T-helper 2 cell treated with Interferon-gamma antibody and Interleukin-4, amounts not matched to agents 5 μg/mL and 100 μg/mL, for 36 hours (primary cell): ENCODE results near the gene OGA.

Experiments used
- DNase-seq: peaks from one replicate; pipeline ENCODE4 v3.0.0; 2021; ENCODE audit warnings: low spot score
- H3K27ac Mint-ChIP-seq: one replicate; pipeline ENCODE4 v1.8.0; 2021; ENCODE audit warnings: mild to moderate bottlenecking, mixed read lengths
- H3K27me3 Mint-ChIP-seq: one replicate; pipeline ENCODE4 v1.8.0; 2021; ENCODE audit warnings: low read depth, mixed read lengths
- H3K36me3 Mint-ChIP-seq: one replicate; pipeline ENCODE4 v1.8.0; 2021; ENCODE audit warnings: low read depth, mixed read lengths
- H3K4me1 Mint-ChIP-seq: one replicate; pipeline ENCODE4 v1.8.0; 2021; ENCODE audit warnings: low read depth, mixed read lengths
- H3K4me3 Mint-ChIP-seq: one replicate; pipeline ENCODE4 v1.8.0; 2022; ENCODE audit warnings: mild to moderate bottlenecking, moderate library complexity, mixed read lengths
- H3K9me3 Mint-ChIP-seq: one replicate; pipeline ENCODE4 v1.8.0; 2021; ENCODE audit warnings: mixed read lengths

Gene OGA

GRCh38 chr10:101818119-101818871 lies at the start of gene OGA:
Gene OGA (minus strand): TSS chr10:101818444. CDS start chr10:101818022, 422 bp downstream.
- H3K27ac Mint-ChIP-seq: peak within 1 kb of the TSS; percentile 100
- peak within 1 kb of the TSS; percentile 99 for H3K4me3 Mint-ChIP-seq
- no peaks in the 10 kb centered on the region for H3K9me3 Mint-ChIP-seq
- peaks cover 36% of the 10 kb centered on the region for H3K4me1 Mint-ChIP-seq
- H3K36me3 Mint-ChIP-seq: peaks cover 28% of the 10 kb centered on the region
- peak; percentile 97 for DNase-seq
- no peaks in the 10 kb centered on the region for H3K27me3 Mint-ChIP-seq

- DNase-seq: no peak
- Mint-ChIP-seq H3K4me1 (peaks cover 3% of the 10 kb centered on the region), H3K9me3 (no peaks in the 10 kb centered on the region), H3K4me3 (no peak overlapping the region), H3K36me3 (peaks cover 10% of the 10 kb centered on the region), H3K27me3 (no peaks in the 10 kb centered on the region), H3K27ac (no peak overlapping the region)
Measured at GRCh38 chr10:101867931-101868330, 49.7 kb upstream of the OGA start.

- DNase-seq: no peak
- no peaks in the 10 kb centered on the region for H3K27me3 Mint-ChIP-seq
- H3K9me3 Mint-ChIP-seq: peaks cover 14% of the 10 kb centered on the region
- H3K27ac Mint-ChIP-seq: no peak overlapping the region
- H3K4me1 Mint-ChIP-seq: peaks cover 21% of the 10 kb centered on the region
- H3K36me3 Mint-ChIP-seq: peaks cover 23% of the 10 kb centered on the region
- no peak overlapping the region for H3K4me3 Mint-ChIP-seq
Measured at GRCh38 chr10:101859530-101859929, 41.3 kb upstream of the OGA start.

GRCh38 chr10:101858723-101859500 lies 40.7 kb upstream of the OGA start:
- Mint-ChIP-seq H3K36me3 (peaks cover 21% of the 10 kb centered on the region), H3K9me3 (peaks cover 14% of the 10 kb centered on the region), H3K27me3 (no peaks in the 10 kb centered on the region), H3K27ac (peak overlapping the region; percentile 72), H3K4me1 (peaks cover 20% of the 10 kb centered on the region), H3K4me3 (peak overlapping the region; percentile 25)
- DNase-seq: no peak

GRCh38 chr10:101857802-101858476 lies 39.7 kb upstream of the OGA start:
- DNase-seq: no peak
- H3K4me3 Mint-ChIP-seq: no peak overlapping the region
- peaks cover 21% of the 10 kb centered on the region for H3K36me3 Mint-ChIP-seq
- no peak overlapping the region for H3K27ac Mint-ChIP-seq
- H3K9me3 Mint-ChIP-seq: peaks cover 14% of the 10 kb centered on the region
- peaks cover 18% of the 10 kb centered on the region for H3K4me1 Mint-ChIP-seq
- no peaks in the 10 kb centered on the region for H3K27me3 Mint-ChIP-seq

GRCh38 chr10:101856626-101857025 lies 38.4 kb upstream of the OGA start:
- Mint-ChIP-seq H3K9me3 (peaks cover 14% of the 10 kb centered on the region), H3K4me1 (peaks cover 18% of the 10 kb centered on the region)
- DNase-seq: no peak

GRCh38 chr10:101851411-101852116 lies 33.3 kb upstream of the OGA start:
- Mint-ChIP-seq H3K4me1 (no peaks in the 10 kb centered on the region), H3K36me3 (no peaks in the 10 kb centered on the region), H3K4me3 (no peak overlapping the region), H3K27ac (no peak overlapping the region), H3K9me3 (no peaks in the 10 kb centered on the region), H3K27me3 (no peaks in the 10 kb centered on the region)
- no peak for DNase-seq

More at GRCh38 chr10:101856626-101857025, 38.4 kb upstream of the OGA start:
- no peak overlapping the region for H3K27ac Mint-ChIP-seq
- H3K27me3 Mint-ChIP-seq: no peaks in the 10 kb centered on the region
- peaks cover 16% of the 10 kb centered on the region for H3K36me3 Mint-ChIP-seq
- H3K4me3 Mint-ChIP-seq: no peak overlapping the region

GRCh38 chr10:101850749-101851148 lies 32.5 kb upstream of the OGA start:
- H3K27me3 Mint-ChIP-seq: no peaks in the 10 kb centered on the region
- no peaks in the 10 kb centered on the region for H3K36me3 Mint-ChIP-seq
- no peak overlapping the region for H3K27ac Mint-ChIP-seq
- H3K9me3 Mint-ChIP-seq: no peaks in the 10 kb centered on the region
- H3K4me3 Mint-ChIP-seq: no peak overlapping the region
- no peak for DNase-seq
- H3K4me1 Mint-ChIP-seq: no peaks in the 10 kb centered on the region

GRCh38 chr10:101848894-101849351 lies 30.7 kb upstream of the OGA start:
- Mint-ChIP-seq H3K27ac (peak overlapping the region; percentile 13), H3K4me3 (no peak overlapping the region), H3K9me3 (no peaks in the 10 kb centered on the region), H3K27me3 (peaks cover 6% of the 10 kb centered on the region), H3K36me3 (peaks cover 2% of the 10 kb centered on the region), H3K4me1 (peaks cover 5% of the 10 kb centered on the region)
- DNase-seq: no peak

- no peak for DNase-seq
- Mint-ChIP-seq H3K27me3 (peaks cover 6% of the 10 kb centered on the region), H3K4me1 (peaks cover 7% of the 10 kb centered on the region), H3K9me3 (no peaks in the 10 kb centered on the region), H3K36me3 (peaks cover 3% of the 10 kb centered on the region), H3K27ac (no peak overlapping the region), H3K4me3 (no peak overlapping the region)
Measured at GRCh38 chr10:101848408-101848807, 30.2 kb upstream of the OGA start.

GRCh38 chr10:101845893-101846292 lies 27.6 kb upstream of the OGA start:
- Mint-ChIP-seq H3K27ac (no peak overlapping the region), H3K27me3 (peaks cover 24% of the 10 kb centered on the region), H3K4me1 (peaks cover 18% of the 10 kb centered on the region), H3K4me3 (no peak overlapping the region), H3K36me3 (peaks cover 3% of the 10 kb centered on the region), H3K9me3 (no peaks in the 10 kb centered on the region)
- no peak for DNase-seq

- Mint-ChIP-seq H3K27ac (no peak within 1 kb of the TSS), H3K4me3 (peak within 1 kb of the TSS; percentile 76), H3K36me3 (peaks cover 3% of the 10 kb centered on the region), H3K27me3 (peaks cover 25% of the 10 kb centered on the region), H3K4me1 (peaks cover 30% of the 10 kb centered on the region), H3K9me3 (no peaks in the 10 kb centered on the region)
- DNase-seq: peak; percentile 42
Measured at GRCh38 chr10:101843032-101844021, 25.1 kb upstream of the OGA start, which contains the start of gene KCNIP2. Gene KCNIP2 (minus strand): TSS chr10:101843800. CDS start chr10:101843568, 232 bp downstream.
